Measurements from ENCODE around the gene ATP6AP1. TPM values are rescaled to one million over a fixed set of nuclear protein-coding genes. Genes with fewer than 3 reads are reported as not detected.

The ATP6AP1 gene
- total RNA-seq, 2 experiments from 2014 or later = 20.3 to 21.1 TPM

DNA sequence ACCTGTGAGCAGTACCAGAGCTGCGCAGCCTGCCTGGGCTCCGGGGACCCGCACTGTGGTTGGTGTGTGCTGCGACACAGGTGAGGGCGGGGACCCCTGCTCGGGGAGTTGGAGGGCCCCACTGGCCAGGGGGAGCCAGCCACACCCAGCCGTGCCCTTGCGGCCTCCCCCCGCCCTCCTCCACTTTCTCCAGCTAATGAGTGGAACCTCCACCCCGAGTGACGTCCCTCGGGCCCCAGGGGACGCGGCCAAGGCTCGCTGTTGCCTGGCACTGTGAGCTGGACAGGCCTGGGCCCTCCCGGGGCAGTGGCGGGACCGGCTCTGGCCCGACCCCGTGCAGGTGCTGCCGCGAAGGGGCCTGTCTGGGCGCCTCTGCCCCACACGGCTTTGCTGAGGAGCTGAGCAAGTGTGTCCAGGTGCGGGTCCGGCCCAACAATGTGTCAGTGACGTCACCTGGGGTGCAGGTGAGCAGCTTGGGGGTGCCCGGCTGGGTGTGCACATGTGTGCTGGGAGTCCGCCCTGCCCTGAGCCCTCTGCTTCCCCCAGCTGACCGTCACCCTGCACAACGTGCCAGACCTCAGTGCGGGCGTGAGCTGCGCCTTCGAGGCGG lies 35.2 kb downstream of the ATP6AP1 start:
- Mint-ChIP-seq H3K4me1 (ENCODE audit: low read depth) (peaks cover 8% of the 10 kb centered on the region), H3K27me3 (ENCODE audit: low read depth) (no peaks in the 10 kb centered on the region), H3K36me3 (ENCODE audit: low read depth) (peaks cover 2% of the 10 kb centered on the region), H3K9me3 (no peaks in the 10 kb centered on the region), H3K4me3 (no peak overlapping the region), H3K27ac (no peak overlapping the region)
- no peak for DNase-seq
- CTCF ChIA-PET = no interaction called here
- intact Hi-C loops (cut with micrococcal nuclease) = no loop called here

DNA sequence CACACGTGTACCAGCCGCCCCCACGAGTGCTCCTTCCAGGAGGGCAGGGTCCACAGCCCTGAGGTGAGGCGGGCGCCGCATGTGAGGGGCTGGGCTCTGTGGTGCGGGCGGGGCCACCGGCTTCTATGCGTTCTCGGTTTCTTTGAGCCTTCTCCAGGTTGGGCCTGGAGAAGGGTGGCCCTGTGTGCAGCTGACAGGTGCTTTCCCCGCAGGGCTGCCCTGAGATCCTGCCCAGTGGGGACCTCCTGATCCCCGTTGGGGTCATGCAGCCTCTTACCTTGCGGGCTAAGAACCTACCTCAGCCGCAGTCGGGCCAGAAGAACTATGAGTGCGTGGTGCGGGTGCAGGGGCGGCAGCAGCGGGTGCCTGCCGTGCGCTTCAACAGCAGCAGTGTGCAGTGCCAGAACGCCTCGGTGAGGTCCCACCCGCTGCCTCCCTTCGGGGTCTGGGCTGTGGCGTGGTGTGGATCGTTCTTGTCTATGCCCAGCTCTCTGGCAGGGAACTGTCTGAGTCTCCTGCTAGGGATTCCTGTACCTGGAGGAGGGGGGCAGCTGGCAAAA lies 36.4 kb downstream of the ATP6AP1 start:
- Mint-ChIP-seq H3K27ac (no peak overlapping the region), H3K4me3 (no peak overlapping the region), H3K36me3 (ENCODE audit: low read depth) (peaks cover 2% of the 10 kb centered on the region), H3K9me3 (no peaks in the 10 kb centered on the region), H3K27me3 (ENCODE audit: low read depth) (no peaks in the 10 kb centered on the region), H3K4me1 (ENCODE audit: low read depth) (peaks cover 2% of the 10 kb centered on the region)
- CTCF ChIA-PET = no interaction called here
- no peak for DNase-seq
- intact Hi-C loops (cut with micrococcal nuclease) = no loop called here

DNA sequence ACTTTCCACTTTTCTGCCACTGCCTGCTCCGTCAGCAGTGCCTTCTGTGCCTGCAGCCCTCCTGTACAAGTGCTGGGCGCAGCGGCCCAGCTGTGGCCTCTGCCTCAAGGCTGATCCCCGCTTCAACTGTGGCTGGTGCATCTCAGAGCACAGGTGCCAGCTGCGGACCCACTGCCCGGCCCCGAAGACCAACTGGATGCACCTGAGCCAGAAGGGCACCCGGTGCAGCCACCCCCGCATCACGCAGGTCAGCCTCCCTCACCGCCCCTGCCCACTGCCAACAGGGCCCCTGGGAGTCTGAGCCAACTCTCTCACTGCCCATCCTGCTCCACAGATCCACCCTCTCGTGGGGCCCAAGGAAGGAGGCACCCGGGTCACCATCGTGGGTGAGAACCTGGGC lies 37.1 kb downstream of the ATP6AP1 start:
- Mint-ChIP-seq H3K27ac (no peak overlapping the region), H3K27me3 (ENCODE audit: low read depth) (no peaks in the 10 kb centered on the region), H3K4me3 (no peak overlapping the region), H3K36me3 (ENCODE audit: low read depth) (peaks cover 2% of the 10 kb centered on the region), H3K9me3 (no peaks in the 10 kb centered on the region), H3K4me1 (ENCODE audit: low read depth) (peaks cover 2% of the 10 kb centered on the region)
- DNase-seq = no peak
- CTCF ChIA-PET = no interaction called here
- intact Hi-C loops (cut with micrococcal nuclease) = no loop called here

DNA sequence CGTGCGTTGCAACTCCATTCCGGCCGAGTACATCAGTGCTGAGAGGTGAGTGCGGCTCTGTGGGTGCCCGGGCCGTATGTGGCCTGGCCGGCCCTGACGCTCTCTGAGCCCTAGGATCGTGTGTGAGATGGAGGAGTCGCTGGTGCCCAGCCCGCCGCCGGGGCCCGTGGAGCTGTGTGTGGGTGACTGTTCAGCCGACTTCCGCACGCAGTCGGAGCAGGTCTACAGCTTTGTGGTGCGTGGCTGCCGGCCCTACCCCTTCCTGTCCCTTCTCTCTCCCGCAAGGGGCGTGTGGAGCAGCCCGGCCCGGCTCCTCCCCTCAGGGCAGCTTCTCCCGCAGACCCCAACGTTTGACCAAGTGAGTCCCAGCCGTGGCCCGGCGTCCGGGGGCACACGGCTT lies 37.6 kb downstream of the ATP6AP1 start:
- no peaks in the 10 kb centered on the region for H3K27me3 Mint-ChIP-seq (ENCODE audit: low read depth)
- H3K4me3 Mint-ChIP-seq = no peak overlapping the region

DNA sequence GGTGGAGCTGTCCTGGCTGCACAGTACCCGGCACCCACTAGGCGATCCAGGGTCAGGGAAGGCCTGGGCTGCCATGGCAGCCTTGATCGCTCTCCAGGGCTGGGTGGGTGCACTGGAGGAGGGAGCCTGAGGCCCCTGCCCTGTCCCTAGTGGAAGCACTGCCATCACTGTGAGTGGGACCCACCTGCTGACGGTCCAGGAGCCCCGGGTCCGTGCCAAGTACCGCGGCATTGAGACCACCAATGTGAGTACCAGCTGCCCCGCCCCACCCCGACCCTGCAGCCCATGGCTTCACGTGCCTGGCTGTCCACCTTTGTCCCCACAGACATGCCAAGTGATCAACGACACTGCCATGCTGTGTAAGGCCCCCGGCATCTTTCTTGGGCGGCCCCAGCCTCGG lies 38.4 kb downstream of the ATP6AP1 start:
- H3K27ac Mint-ChIP-seq = no peak overlapping the region
- H3K36me3 Mint-ChIP-seq (ENCODE audit: low read depth) = peaks cover 2% of the 10 kb centered on the region
- H3K4me3 Mint-ChIP-seq = no peak overlapping the region
- no peaks in the 10 kb centered on the region for H3K9me3 Mint-ChIP-seq
- CTCF ChIA-PET = no interaction called here
- H3K4me1 Mint-ChIP-seq (ENCODE audit: low read depth) = no peaks in the 10 kb centered on the region
- DNase-seq = no peak
- H3K27me3 Mint-ChIP-seq (ENCODE audit: low read depth) = no peaks in the 10 kb centered on the region
- intact Hi-C loops (cut with micrococcal nuclease) = no loop called here

More for the DNA sequence above, 37.6 kb downstream of the ATP6AP1 start:
- Mint-ChIP-seq H3K36me3 (ENCODE audit: low read depth) (peaks cover 2% of the 10 kb centered on the region), H3K9me3 (no peaks in the 10 kb centered on the region), H3K4me1 (ENCODE audit: low read depth) (peaks cover 2% of the 10 kb centered on the region), H3K27ac (no peak overlapping the region)
- CTCF ChIA-PET = no interaction called here
- intact Hi-C loops (cut with micrococcal nuclease) = no loop called here
- DNase-seq = no peak

DNA sequence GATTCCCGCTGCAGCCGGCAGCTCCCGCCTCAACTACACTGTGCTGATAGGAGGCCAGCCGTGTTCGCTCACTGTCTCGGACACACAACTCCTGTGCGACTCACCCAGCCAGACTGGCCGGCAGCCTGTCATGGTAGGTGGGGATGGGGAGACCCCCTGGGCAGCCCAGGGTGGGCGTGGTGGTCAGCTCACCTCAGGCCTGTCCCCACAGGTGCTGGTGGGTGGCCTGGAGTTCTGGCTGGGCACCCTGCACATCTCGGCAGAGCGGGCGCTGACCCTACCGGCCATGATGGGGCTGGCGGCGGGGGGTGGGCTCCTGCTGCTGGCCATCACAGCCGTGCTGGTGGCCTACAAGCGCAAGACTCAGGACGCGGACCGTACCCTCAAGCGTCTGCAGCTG lies 39.1 kb downstream of the ATP6AP1 start:
- Mint-ChIP-seq H3K36me3 (ENCODE audit: low read depth) (peaks cover 2% of the 10 kb centered on the region), H3K4me1 (ENCODE audit: low read depth) (no peaks in the 10 kb centered on the region), H3K27me3 (ENCODE audit: low read depth) (no peaks in the 10 kb centered on the region), H3K4me3 (no peak overlapping the region), H3K9me3 (no peaks in the 10 kb centered on the region), H3K27ac (no peak overlapping the region)
- DNase-seq = no peak
- intact Hi-C loops (cut with micrococcal nuclease) = no loop called here
- CTCF ChIA-PET = no interaction called here

DNA sequence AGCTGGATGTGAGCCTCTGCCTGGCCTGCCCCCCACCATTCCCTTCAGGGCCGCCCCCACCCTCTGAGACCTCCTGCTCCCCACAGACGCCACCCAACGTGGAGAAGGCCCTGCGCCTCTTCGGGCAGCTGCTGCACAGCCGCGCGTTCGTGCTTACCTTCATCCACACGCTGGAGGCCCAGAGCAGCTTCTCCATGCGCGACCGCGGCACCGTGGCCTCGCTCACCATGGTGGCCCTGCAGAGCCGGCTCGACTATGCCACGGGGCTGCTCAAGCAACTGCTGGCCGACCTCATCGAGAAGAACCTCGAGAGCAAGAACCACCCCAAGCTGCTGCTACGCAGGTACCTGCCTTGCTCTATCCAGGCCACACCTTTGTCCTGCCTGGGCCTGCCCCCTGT lies 39.7 kb downstream of the ATP6AP1 start:
- peaks cover 2% of the 10 kb centered on the region for H3K36me3 Mint-ChIP-seq (ENCODE audit: low read depth)
- intact Hi-C loops (cut with micrococcal nuclease) = no loop called here

DNA sequence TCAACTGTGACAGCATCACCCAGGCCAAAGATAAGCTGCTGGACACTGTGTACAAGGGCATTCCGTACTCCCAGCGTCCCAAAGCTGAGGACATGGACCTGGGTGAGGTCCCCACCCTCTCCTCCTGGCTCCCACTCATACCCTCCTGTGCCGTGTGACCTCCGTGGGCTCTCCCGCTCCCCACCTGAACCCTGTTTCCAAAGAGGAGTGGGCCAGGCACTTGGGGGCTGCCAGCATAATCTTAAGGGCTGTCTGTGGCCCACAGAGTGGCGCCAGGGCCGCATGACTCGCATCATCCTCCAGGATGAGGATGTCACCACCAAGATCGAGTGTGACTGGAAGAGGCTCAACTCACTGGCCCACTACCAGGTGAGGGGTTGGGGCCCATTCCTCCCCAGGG lies 40.6 kb downstream of the ATP6AP1 start:
- CTCF ChIA-PET = no interaction called here
- DNase-seq = no peak
- intact Hi-C loops (cut with micrococcal nuclease) = no loop called here
- H3K27me3 Mint-ChIP-seq (ENCODE audit: low read depth) = no peaks in the 10 kb centered on the region
- no peaks in the 10 kb centered on the region for H3K4me1 Mint-ChIP-seq (ENCODE audit: low read depth)
- no peaks in the 10 kb centered on the region for H3K9me3 Mint-ChIP-seq
- peaks cover 2% of the 10 kb centered on the region for H3K36me3 Mint-ChIP-seq (ENCODE audit: low read depth)
- H3K27ac Mint-ChIP-seq = no peak overlapping the region
- no peak overlapping the region for H3K4me3 Mint-ChIP-seq

More for the DNA sequence above, 39.7 kb downstream of the ATP6AP1 start:
- H3K9me3 Mint-ChIP-seq = no peaks in the 10 kb centered on the region
- H3K4me3 Mint-ChIP-seq = no peak overlapping the region
- H3K27me3 Mint-ChIP-seq (ENCODE audit: low read depth) = no peaks in the 10 kb centered on the region
- H3K4me1 Mint-ChIP-seq (ENCODE audit: low read depth) = no peaks in the 10 kb centered on the region
- H3K27ac Mint-ChIP-seq = no peak overlapping the region
- DNase-seq = no peak
- CTCF ChIA-PET = no interaction called here

DNA sequence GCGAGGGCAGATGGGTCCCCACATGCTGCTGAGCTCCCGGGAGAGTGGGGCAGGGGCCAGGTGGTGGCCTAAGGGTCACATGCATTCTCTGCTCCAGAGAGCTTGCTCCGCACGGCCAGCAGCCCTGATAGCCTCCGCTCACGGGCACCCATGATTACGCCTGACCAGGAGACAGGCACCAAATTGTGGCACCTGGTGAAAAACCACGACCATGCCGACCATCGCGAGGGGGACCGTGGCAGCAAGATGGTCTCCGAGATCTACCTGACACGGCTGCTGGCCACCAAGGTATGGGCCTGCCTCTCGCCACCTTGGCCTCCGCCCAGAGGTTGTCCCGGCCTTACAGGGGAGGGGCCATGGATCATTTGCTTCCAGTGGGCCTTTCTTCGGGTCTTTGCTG lies 41.4 kb downstream of the ATP6AP1 start:
- intact Hi-C loops (cut with micrococcal nuclease) = no loop called here

DNA sequence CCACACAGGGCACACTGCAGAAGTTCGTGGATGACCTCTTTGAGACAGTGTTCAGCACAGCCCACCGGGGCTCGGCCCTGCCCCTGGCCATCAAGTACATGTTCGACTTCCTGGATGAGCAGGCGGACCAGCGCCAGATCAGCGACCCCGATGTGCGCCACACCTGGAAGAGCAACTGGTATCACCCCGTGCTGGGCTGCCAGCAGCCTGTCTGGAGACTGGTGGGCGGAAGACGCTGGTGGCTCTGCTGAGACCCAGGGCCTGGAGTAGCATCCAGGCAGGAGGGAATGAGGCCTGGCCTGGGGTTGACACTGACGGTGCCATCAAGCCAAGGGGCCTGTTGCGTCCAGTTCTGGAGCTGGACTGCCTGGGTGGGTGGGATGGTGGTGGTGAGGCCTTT lies 42.0 kb downstream of the ATP6AP1 start:
- H3K9me3 Mint-ChIP-seq = no peaks in the 10 kb centered on the region
- no peak for DNase-seq
- intact Hi-C loops (cut with micrococcal nuclease) = no loop called here
- no peak overlapping the region for H3K27ac Mint-ChIP-seq
- H3K4me1 Mint-ChIP-seq (ENCODE audit: low read depth) = peaks cover under 1% of the 10 kb centered on the region
- H3K36me3 Mint-ChIP-seq (ENCODE audit: low read depth) = peaks cover 2% of the 10 kb centered on the region
- no peak overlapping the region for H3K4me3 Mint-ChIP-seq
- no peaks in the 10 kb centered on the region for H3K27me3 Mint-ChIP-seq (ENCODE audit: low read depth)
- CTCF ChIA-PET = no interaction called here

More for the DNA sequence above, 41.4 kb downstream of the ATP6AP1 start:
- H3K4me3 Mint-ChIP-seq = no peak overlapping the region
- no peaks in the 10 kb centered on the region for H3K9me3 Mint-ChIP-seq
- no peaks in the 10 kb centered on the region for H3K27me3 Mint-ChIP-seq (ENCODE audit: low read depth)
- no peaks in the 10 kb centered on the region for H3K4me1 Mint-ChIP-seq (ENCODE audit: low read depth)
- H3K27ac Mint-ChIP-seq = no peak overlapping the region
- peaks cover 2% of the 10 kb centered on the region for H3K36me3 Mint-ChIP-seq (ENCODE audit: low read depth)
- DNase-seq = no peak
- CTCF ChIA-PET = no interaction called here

DNA sequence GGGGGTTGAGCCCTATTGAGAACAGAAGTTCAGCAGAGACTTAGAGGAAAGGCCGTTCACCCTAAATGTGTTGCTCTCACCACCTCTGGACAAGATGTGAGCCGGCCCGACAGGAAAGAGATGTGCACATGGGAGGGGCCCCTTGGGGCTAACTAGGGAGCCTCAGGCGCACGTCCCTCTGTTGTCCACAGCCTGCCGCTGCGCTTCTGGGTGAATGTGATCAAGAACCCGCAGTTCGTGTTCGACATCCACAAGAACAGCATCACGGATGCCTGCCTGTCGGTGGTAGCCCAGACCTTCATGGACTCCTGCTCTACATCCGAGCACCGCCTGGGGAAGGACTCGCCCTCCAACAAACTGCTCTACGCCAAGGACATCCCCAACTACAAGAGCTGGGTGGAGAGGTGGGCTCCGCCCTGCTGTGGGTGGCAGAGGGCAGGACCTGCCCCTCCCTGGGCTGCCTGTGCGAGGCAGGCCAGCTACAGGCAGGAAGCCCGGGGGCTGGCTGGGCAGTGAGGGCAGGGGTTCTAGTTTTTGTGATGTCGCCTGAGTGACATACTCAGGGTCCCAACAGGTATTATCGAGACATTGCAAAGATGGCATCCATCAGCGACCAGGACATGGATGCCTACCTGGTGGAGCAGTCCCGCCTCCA lies 42.6 kb downstream of the ATP6AP1 start:
- H3K27ac Mint-ChIP-seq = no peak overlapping the region
- peaks cover 2% of the 10 kb centered on the region for H3K36me3 Mint-ChIP-seq (ENCODE audit: low read depth)
- DNase-seq = no peak
- CTCF ChIA-PET = no interaction called here
- H3K9me3 Mint-ChIP-seq = no peaks in the 10 kb centered on the region
- peaks cover 4% of the 10 kb centered on the region for H3K4me1 Mint-ChIP-seq (ENCODE audit: low read depth)
- H3K27me3 Mint-ChIP-seq (ENCODE audit: low read depth) = no peaks in the 10 kb centered on the region
- intact Hi-C loops (cut with micrococcal nuclease) = no loop called here
- H3K4me3 Mint-ChIP-seq = no peak overlapping the region

DNA sequence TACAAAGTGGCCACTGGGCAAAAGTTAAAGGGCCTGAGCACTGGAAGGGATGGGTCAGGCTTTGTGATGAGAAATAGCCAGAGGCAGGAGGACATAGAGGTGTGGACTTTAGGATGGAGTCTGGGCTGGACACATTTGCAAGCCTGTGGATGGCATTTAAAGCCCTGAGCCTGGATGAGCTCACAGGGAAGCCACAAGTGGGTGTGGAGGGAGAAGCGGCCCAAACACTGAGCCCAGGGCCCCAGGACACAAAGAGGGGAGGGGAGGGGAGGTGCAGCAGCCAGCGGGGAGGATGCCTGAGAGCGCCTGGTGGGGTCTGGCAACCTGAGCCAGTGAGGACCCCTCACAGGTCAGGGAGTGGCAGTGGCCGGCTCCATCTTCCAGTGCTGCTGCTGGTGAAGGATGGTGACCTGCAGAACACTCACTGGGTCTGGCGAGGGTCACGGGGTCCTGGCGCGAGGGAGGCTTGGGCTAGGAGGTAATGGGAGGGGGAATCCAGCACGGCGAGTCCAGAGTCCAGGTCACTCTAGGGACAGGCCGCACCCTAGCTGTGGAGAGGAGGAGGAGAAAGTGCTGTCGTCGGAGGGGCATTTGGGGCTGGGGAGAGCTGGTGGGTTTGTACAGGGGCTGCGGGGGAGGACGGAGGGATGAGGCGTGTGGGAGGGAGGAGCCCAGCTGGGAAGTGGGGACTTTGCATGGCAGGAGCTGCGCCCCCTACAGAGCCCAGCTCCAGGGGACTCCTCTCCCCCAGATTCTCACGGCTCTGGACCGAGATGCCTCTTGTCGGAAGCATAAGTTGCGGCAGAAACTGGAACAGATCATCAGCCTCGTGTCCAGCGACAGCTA lies 43.6 kb downstream of the ATP6AP1 start:
- H3K4me1 Mint-ChIP-seq (ENCODE audit: low read depth) = peaks cover 11% of the 10 kb centered on the region
- H3K36me3 Mint-ChIP-seq (ENCODE audit: low read depth) = peaks cover 2% of the 10 kb centered on the region
- no peak overlapping the region for H3K27ac Mint-ChIP-seq
- no peak for DNase-seq
- no peak overlapping the region for H3K4me3 Mint-ChIP-seq
- H3K27me3 Mint-ChIP-seq (ENCODE audit: low read depth) = no peaks in the 10 kb centered on the region
- H3K9me3 Mint-ChIP-seq = no peaks in the 10 kb centered on the region
- intact Hi-C loops (cut with micrococcal nuclease) = no loop called here
- CTCF ChIA-PET = no interaction called here

Measured in activated naive CD4-positive, alpha-beta T cell treated with anti-CD3 and anti-CD28 coated beads for 36 hours (primary cell).